Measurements from ENCODE around the gene DNAH3. TPM values are rescaled to one million over a fixed set of nuclear protein-coding genes. Genes with fewer than 3 reads are reported as not detected.

DNAH3 gene
- total and polyA plus RNA-seq, 2 of the 8 experiments (the other 6 are each of a cell fraction or from before 2014, with no cell fraction given), result 0.57 to 0.71 TPM

- Histone ChIP-seq H3K23ac (ENCODE audit: insufficient read length) (no peak overlapping the region), H3K4me1 (replicated peaks in 1 of 4; ENCODE audit: control insufficient read depth in 3 of 4, insufficient read depth in 4 of 4, low read length in 3 of 4) (no peaks in the 10 kb centered on the region), H4K91ac (replicated peaks; ENCODE audit: insufficient read length, low read length) (no peak overlapping the region), H3K9ac (replicated peaks in 1 of 4; ENCODE audit: extremely low read depth in 1 of 4, low read depth in 3 of 4, low read length in 3 of 4) (no peak overlapping the region), H4K8ac (ENCODE audit: extremely low read depth, insufficient read depth, low read length) (no peak overlapping the region), H3K14ac (ENCODE audit: insufficient read length) (no peak overlapping the region), H3K56ac (replicated peaks; ENCODE audit: insufficient read length, low read depth, low read length) (no peak overlapping the region), H4K5ac (ENCODE audit: insufficient read length, low read depth, low read length) (no peak overlapping the region), H3K4me2 (ENCODE audit: insufficient read depth in 1 of 2, low read depth in 2 of 2, low read length in 2 of 2) (no peak overlapping the region), H2BK120ac (replicated peaks; ENCODE audit: low read depth, low read length) (no peak overlapping the region), H4K20me1 (replicated peaks in 1 of 2; ENCODE audit: control insufficient read depth in 1 of 2, insufficient read depth in 2 of 2, low read length in 2 of 2) (no peaks in the 10 kb centered on the region), H3K18ac (ENCODE audit: extremely low read depth, low read length) (no peak overlapping the region), H3K79me2 (ENCODE audit: control insufficient read depth in 1 of 2, insufficient read depth in 2 of 2, low read length in 2 of 2) (no peaks in the 10 kb centered on the region), H3K36me3 (ENCODE audit: control insufficient read depth in 2 of 4, insufficient read depth in 4 of 4, low read length in 3 of 4) (no peaks in the 10 kb centered on the region), H3K9me3 (ENCODE audit: insufficient read depth in 2 of 2, low read depth in 1 of 2, low read length in 1 of 2) (no peaks in the 10 kb centered on the region), H2BK20ac (ENCODE audit: low read length) (no peak overlapping the region), H2AK5ac (ENCODE audit: low read depth, low read length) (no peak overlapping the region), H2BK15ac (ENCODE audit: low read length) (no peak overlapping the region), H3K23me2 (ENCODE audit: low read depth, low read length) (no peaks in the 10 kb centered on the region), H2BK5ac (ENCODE audit: low read depth, low read length) (no peak overlapping the region), H2AFZ (ENCODE audit: low read length) (no peak overlapping the region), H3K27me3 (replicated peaks in 1 of 4; ENCODE audit: control insufficient read depth in 3 of 4, extremely low read depth in 1 of 4, insufficient read depth in 3 of 4, low read length in 3 of 4) (no peaks in the 10 kb centered on the region), H3K27ac (ENCODE audit: low read depth, low read length) (no peak overlapping the region), H2BK12ac (ENCODE audit: low read depth, low read length) (no peak overlapping the region; the same call in 1 of the 2 replicates), H3K79me1 (ENCODE audit: low read depth, low read length) (no peaks in the 10 kb centered on the region), H3K4ac (replicated peaks; ENCODE audit: insufficient read length, low read depth, low read length) (no peak overlapping the region), H3K4me3 (ENCODE audit: extremely low read depth in 1 of 4, insufficient read depth in 2 of 4, low read depth in 3 of 4, low read length in 4 of 4) (no peak overlapping the region)
- DNase-seq (ENCODE audit: low read depth in 1 of 2, low spot score in 2 of 2), result no peak
- no peak for TF ChIP-seq SRF (IDR thresholded peaks at IDR 0.05; ENCODE audit: low read depth, low read length)
- TF ChIP-seq BACH1 (IDR thresholded peaks at IDR 0.05; ENCODE audit: low read length), result no peak
- TF ChIP-seq SP2 (IDR thresholded peaks at IDR 0.05; ENCODE audit: low read length), result no peak
- TF ChIP-seq HDAC2 (IDR thresholded peaks at IDR 0.05; ENCODE audit: borderline replicate concordance in 1 of 2, low read depth in 2 of 2, low read length in 2 of 2), result no peak
- no peak for TF ChIP-seq KDM4A (IDR thresholded peaks at IDR 0.05; ENCODE audit: low read depth, low read length, severe bottlenecking)
- TF ChIP-seq ATF2 (IDR thresholded peaks at IDR 0.05; ENCODE audit: low read length), result no peak
- no peak for FAIRE-seq
- WGBS, 2 experiments (ENCODE audit: extremely low coverage in 1 of 2, insufficient coverage in 1 of 2, insufficient read length in 1 of 2, insufficient replicate concordance in 2 of 2, low coverage in 1 of 2, low lambda C conversion rate in 2 of 2, missing lambda C conversion rate in 1 of 2), result 89% methylated on average over 3 of the region's 3 CpGs; no CpG with 5 or more reads in 1 of the 2 experiments
- CTCF ChIA-PET (ENCODE audit: partially characterized antibody), result interaction anchor here (1.3 kb wide), 1 partner anchor 45 kb away, joined by 5 read pairs; no protein-coding TSS in a partner anchor
- POLR2A ChIA-PET (ENCODE audit: partially characterized antibody), result no interaction called here
These were observed 194.3 kb downstream of the DNAH3 start for GRCh38 chr16:20956319-20956718.

Measured in H1 (cell line).